ENCODE data around the gene CAMSAP1. TPM values are rescaled to one million over a fixed set of nuclear protein-coding genes. Genes with fewer than 3 reads are reported as not detected.

Gene CAMSAP1
- total RNA-seq, 1 donor from 2014 or later: 31.3 TPM

GRCh38 chr9:135828656-135829055, 78.7 kb downstream of the CAMSAP1 start:
- Histone ChIP-seq H3K4me1 (ENCODE audit: control insufficient read depth in 3 of 3, insufficient read depth in 3 of 3, low read length in 3 of 3) (no peaks in the 10 kb centered on the region), H3K9ac (ENCODE audit: low read depth in 1 of 3, low read length in 3 of 3) (no peak overlapping the region), H3K9me3 (ENCODE audit: control insufficient read depth in 3 of 3, low read length in 3 of 3) (no peaks in the 10 kb centered on the region), H3K36me3 (ENCODE audit: control insufficient read depth in 3 of 3, insufficient read depth in 3 of 3, low read length in 3 of 3) (peaks cover 5 to 13% (median 7%) of the 10 kb centered on the region in 3 donors), H3K4me3 (ENCODE audit: low read length in 3 of 3) (no peak overlapping the region), H3K27ac (ENCODE audit: low read depth, low read length) (no peak overlapping the region), H3K27me3 (ENCODE audit: control insufficient read depth in 3 of 3, insufficient read depth in 3 of 3, low read length in 3 of 3) (no peaks in the 10 kb centered on the region)

GRCh38 chr9:135827866-135828580, 79.3 kb downstream of the CAMSAP1 start:
- no peak overlapping the region for H3K9ac ChIP-seq (ENCODE audit: low read depth in 1 of 3, low read length in 3 of 3)
- no peaks in the 10 kb centered on the region for H3K4me1 ChIP-seq (ENCODE audit: control insufficient read depth in 3 of 3, insufficient read depth in 3 of 3, low read length in 3 of 3)
- H3K27me3 ChIP-seq (ENCODE audit: control insufficient read depth in 3 of 3, insufficient read depth in 3 of 3, low read length in 3 of 3): no peaks in the 10 kb centered on the region
- peaks cover 8 to 18% (median 13%) of the 10 kb centered on the region in 3 donors for H3K36me3 ChIP-seq (ENCODE audit: control insufficient read depth in 3 of 3, insufficient read depth in 3 of 3, low read length in 3 of 3)
- H3K4me3 ChIP-seq (ENCODE audit: low read length in 3 of 3): no peak overlapping the region
- H3K27ac ChIP-seq (ENCODE audit: low read depth, low read length): no peak overlapping the region
- no peaks in the 10 kb centered on the region for H3K9me3 ChIP-seq (ENCODE audit: control insufficient read depth in 3 of 3, low read length in 3 of 3)

GRCh38 chr9:135827301-135827700, 80.0 kb downstream of the CAMSAP1 start:
- no peak overlapping the region for H3K4me3 ChIP-seq (ENCODE audit: low read length in 3 of 3)
- no peaks in the 10 kb centered on the region for H3K4me1 ChIP-seq (ENCODE audit: control insufficient read depth in 3 of 3, insufficient read depth in 3 of 3, low read length in 3 of 3)
- H3K36me3 ChIP-seq (ENCODE audit: control insufficient read depth in 3 of 3, insufficient read depth in 3 of 3, low read length in 3 of 3): peaks cover 12 to 25% (median 20%) of the 10 kb centered on the region in 3 donors
- no peak overlapping the region for H3K9ac ChIP-seq (ENCODE audit: low read depth in 1 of 3, low read length in 3 of 3)
- no peaks in the 10 kb centered on the region for H3K9me3 ChIP-seq (ENCODE audit: control insufficient read depth in 3 of 3, low read length in 3 of 3)
- no peak overlapping the region for H3K27ac ChIP-seq (ENCODE audit: low read depth, low read length)
- H3K27me3 ChIP-seq (ENCODE audit: control insufficient read depth in 3 of 3, insufficient read depth in 3 of 3, low read length in 3 of 3): no peaks in the 10 kb centered on the region

GRCh38 chr9:135826188-135826545, 81.2 kb downstream of the CAMSAP1 start:
- no peak overlapping the region for H3K4me3 ChIP-seq (ENCODE audit: low read length in 3 of 3)
- H3K27me3 ChIP-seq (ENCODE audit: control insufficient read depth in 3 of 3, insufficient read depth in 3 of 3, low read length in 3 of 3): no peaks in the 10 kb centered on the region
- no peak overlapping the region for H3K9ac ChIP-seq (ENCODE audit: low read depth in 1 of 3, low read length in 3 of 3)
- H3K27ac ChIP-seq (ENCODE audit: low read depth, low read length): no peak overlapping the region
- H3K9me3 ChIP-seq (ENCODE audit: control insufficient read depth in 3 of 3, low read length in 3 of 3): no peaks in the 10 kb centered on the region
- no peaks in the 10 kb centered on the region for H3K4me1 ChIP-seq (ENCODE audit: control insufficient read depth in 3 of 3, insufficient read depth in 3 of 3, low read length in 3 of 3)
- peaks cover 23 to 36% (median 32%) of the 10 kb centered on the region in 3 donors for H3K36me3 ChIP-seq (ENCODE audit: control insufficient read depth in 3 of 3, insufficient read depth in 3 of 3, low read length in 3 of 3)

DNA sequence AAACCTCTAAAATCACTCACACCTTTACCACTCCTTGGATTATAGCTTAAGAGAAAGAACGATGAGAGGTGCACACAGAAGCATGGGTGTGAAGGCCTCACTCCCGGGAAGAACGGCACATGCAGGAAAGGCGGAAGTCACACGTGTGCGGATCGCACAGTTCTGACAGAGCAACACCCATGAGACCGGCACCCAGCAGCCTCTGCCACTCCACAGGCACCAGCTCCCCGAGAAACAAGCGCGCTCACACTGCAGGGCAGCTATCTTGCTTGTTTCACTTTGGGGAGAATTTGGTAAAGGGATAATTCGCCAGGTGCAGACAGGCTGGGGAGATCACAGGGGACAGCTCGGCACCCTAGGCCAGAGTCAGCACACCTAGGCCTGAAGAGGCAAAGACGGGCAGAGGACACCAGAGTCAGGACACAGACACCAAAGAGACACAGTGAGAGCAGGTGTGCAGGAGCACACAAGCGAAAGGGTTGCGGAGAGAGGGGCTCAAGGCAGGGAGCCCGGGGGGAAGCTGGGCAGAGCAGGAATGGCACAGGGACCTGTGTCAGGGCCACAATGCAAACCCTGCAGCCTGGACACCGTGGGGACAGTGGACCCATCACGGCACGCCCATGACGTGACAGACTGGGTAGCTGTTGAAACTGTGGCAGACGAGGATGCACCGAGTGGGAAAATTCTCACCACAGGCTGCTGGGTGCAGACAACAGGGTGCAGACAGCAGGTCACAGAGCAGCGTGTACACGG, 81.7 kb downstream of the CAMSAP1 start:
- no peak overlapping the region for H3K4me3 ChIP-seq (ENCODE audit: low read length in 3 of 3)
- no peaks in the 10 kb centered on the region for H3K4me1 ChIP-seq (ENCODE audit: control insufficient read depth in 3 of 3, insufficient read depth in 3 of 3, low read length in 3 of 3)
- no peaks in the 10 kb centered on the region for H3K9me3 ChIP-seq (ENCODE audit: control insufficient read depth in 3 of 3, low read length in 3 of 3)
- H3K9ac ChIP-seq (ENCODE audit: low read depth in 1 of 3, low read length in 3 of 3): no peak overlapping the region
- H3K27me3 ChIP-seq (ENCODE audit: control insufficient read depth in 3 of 3, insufficient read depth in 3 of 3, low read length in 3 of 3): no peaks in the 10 kb centered on the region
- no peak overlapping the region for H3K27ac ChIP-seq (ENCODE audit: low read depth, low read length)
- H3K36me3 ChIP-seq (ENCODE audit: control insufficient read depth in 3 of 3, insufficient read depth in 3 of 3, low read length in 3 of 3): peaks cover 28 to 40% (median 36%) of the 10 kb centered on the region in 3 donors

- H3K9ac ChIP-seq (ENCODE audit: low read depth in 1 of 3, low read length in 3 of 3): no peak overlapping the region
- no peak overlapping the region for H3K4me3 ChIP-seq (ENCODE audit: low read length in 3 of 3)
- no peaks in the 10 kb centered on the region for H3K9me3 ChIP-seq (ENCODE audit: control insufficient read depth in 3 of 3, low read length in 3 of 3)
- H3K27ac ChIP-seq (ENCODE audit: low read depth, low read length): no peak overlapping the region
- peaks cover 48 to 58% (median 52%) of the 10 kb centered on the region in 3 donors for H3K36me3 ChIP-seq (ENCODE audit: control insufficient read depth in 3 of 3, insufficient read depth in 3 of 3, low read length in 3 of 3)
- H3K4me1 ChIP-seq (ENCODE audit: control insufficient read depth in 3 of 3, insufficient read depth in 3 of 3, low read length in 3 of 3): no peaks in the 10 kb centered on the region
- no peaks in the 10 kb centered on the region for H3K27me3 ChIP-seq (ENCODE audit: control insufficient read depth in 3 of 3, insufficient read depth in 3 of 3, low read length in 3 of 3)
These were observed 84.3 kb downstream of the CAMSAP1 start for GRCh38 chr9:135823036-135823435.

DNA sequence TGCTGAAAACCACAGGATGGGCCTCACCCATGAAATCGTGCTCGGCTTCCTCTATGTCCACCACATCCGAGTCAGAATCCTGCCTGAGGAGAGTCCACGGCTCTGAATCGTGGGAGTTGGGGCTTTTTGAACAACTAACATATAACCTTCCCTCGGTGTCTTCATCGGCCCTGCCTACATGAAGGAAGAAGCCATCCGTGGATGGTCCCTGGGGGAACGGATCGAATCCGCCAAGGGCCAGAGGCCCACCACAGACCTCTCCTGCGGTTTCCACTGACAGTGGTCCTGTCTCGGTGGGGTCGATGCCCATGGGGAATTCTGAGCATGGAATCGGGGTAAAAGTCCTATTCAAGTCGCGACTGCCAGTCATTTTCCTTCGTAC, 85.0 kb downstream of the CAMSAP1 start:
- Histone ChIP-seq H3K9ac (ENCODE audit: low read depth in 1 of 3, low read length in 3 of 3) (no peak overlapping the region), H3K4me3 (ENCODE audit: low read length in 3 of 3) (no peak overlapping the region), H3K36me3 (ENCODE audit: control insufficient read depth in 3 of 3, insufficient read depth in 3 of 3, low read length in 3 of 3) (peaks cover 55 to 65% (median 59%) of the 10 kb centered on the region in 3 donors), H3K27me3 (ENCODE audit: control insufficient read depth in 3 of 3, insufficient read depth in 3 of 3, low read length in 3 of 3) (no peaks in the 10 kb centered on the region), H3K9me3 (ENCODE audit: control insufficient read depth in 3 of 3, low read length in 3 of 3) (no peaks in the 10 kb centered on the region), H3K4me1 (ENCODE audit: control insufficient read depth in 3 of 3, insufficient read depth in 3 of 3, low read length in 3 of 3) (no peaks in the 10 kb centered on the region), H3K27ac (ENCODE audit: low read depth, low read length) (no peak overlapping the region)

DNA sequence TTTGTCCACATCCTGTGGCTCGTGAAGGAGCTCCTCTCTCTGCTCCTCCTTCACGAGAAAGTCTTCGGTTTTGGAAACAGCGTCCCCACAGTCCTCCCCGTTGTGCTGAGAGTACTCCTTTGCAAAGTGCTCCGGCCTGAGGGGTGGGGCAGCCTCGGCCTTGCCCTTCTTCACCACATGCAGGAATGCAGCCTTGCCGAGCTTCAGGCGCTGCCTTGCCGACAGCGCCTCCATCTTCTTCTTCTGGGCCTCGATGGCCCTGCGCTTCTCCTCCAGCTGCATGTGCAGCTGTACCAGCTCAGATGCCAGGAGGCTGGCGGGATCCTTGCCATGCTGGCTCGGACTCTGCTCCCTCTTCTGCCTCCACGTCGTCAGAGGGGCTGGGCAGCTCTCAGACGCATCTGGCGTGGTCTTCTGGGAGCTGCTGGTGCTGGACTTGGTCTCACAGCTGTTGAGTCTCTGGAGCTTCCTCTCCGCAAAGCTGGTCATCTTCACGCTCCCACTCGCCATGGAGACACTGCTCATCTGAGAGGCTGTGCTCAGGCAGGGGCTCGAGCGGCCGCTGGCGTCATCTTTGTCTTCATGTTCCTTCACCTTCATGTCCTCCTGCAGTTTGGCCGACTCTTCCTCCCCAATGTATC, 85.5 kb downstream of the CAMSAP1 start:
- no peaks in the 10 kb centered on the region for H3K27me3 ChIP-seq (ENCODE audit: control insufficient read depth in 3 of 3, insufficient read depth in 3 of 3, low read length in 3 of 3)
- H3K27ac ChIP-seq (ENCODE audit: low read depth, low read length): no peak overlapping the region
- H3K4me1 ChIP-seq (ENCODE audit: control insufficient read depth in 3 of 3, insufficient read depth in 3 of 3, low read length in 3 of 3): no peaks in the 10 kb centered on the region
- H3K9ac ChIP-seq (ENCODE audit: low read depth in 1 of 3, low read length in 3 of 3): no peak overlapping the region
- H3K9me3 ChIP-seq (ENCODE audit: control insufficient read depth in 3 of 3, low read length in 3 of 3): no peaks in the 10 kb centered on the region
- peaks cover 60 to 69% (median 64%) of the 10 kb centered on the region in 3 donors for H3K36me3 ChIP-seq (ENCODE audit: control insufficient read depth in 3 of 3, insufficient read depth in 3 of 3, low read length in 3 of 3)
- no peak overlapping the region for H3K4me3 ChIP-seq (ENCODE audit: low read length in 3 of 3)

- no peak overlapping the region for H3K4me3 ChIP-seq (ENCODE audit: low read length in 3 of 3)
- H3K27ac ChIP-seq (ENCODE audit: low read depth, low read length): no peak overlapping the region
- peaks cover 67 to 77% (median 70%) of the 10 kb centered on the region in 3 donors for H3K36me3 ChIP-seq (ENCODE audit: control insufficient read depth in 3 of 3, insufficient read depth in 3 of 3, low read length in 3 of 3)
- no peak overlapping the region for H3K9ac ChIP-seq (ENCODE audit: low read depth in 1 of 3, low read length in 3 of 3)
- H3K27me3 ChIP-seq (ENCODE audit: control insufficient read depth in 3 of 3, insufficient read depth in 3 of 3, low read length in 3 of 3): no peaks in the 10 kb centered on the region
- no peaks in the 10 kb centered on the region for H3K4me1 ChIP-seq (ENCODE audit: control insufficient read depth in 3 of 3, insufficient read depth in 3 of 3, low read length in 3 of 3)
- no peaks in the 10 kb centered on the region for H3K9me3 ChIP-seq (ENCODE audit: control insufficient read depth in 3 of 3, low read length in 3 of 3)
These were observed 86.2 kb downstream of the CAMSAP1 start for GRCh38 chr9:135821116-135821515.

DNA sequence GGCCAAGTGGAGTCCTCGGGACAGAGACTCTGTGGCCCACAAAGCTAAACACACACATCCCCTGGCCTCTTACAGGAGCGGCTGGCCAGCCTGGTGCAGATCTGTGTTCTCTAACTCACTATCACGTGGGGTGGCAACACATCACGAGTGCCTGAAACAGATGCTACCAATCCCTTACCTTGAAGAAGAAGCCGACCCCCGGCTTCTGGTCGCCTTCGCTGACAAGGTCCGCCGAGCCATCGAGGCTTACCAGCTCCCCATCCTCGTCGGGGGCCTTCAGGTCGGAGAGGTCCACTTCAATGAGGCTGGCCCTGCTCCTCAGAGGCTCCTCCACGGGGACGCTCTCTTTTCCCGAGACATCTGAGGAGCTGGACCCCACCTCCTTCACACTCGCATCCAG, 86.7 kb downstream of the CAMSAP1 start:
- no peaks in the 10 kb centered on the region for H3K4me1 ChIP-seq (ENCODE audit: control insufficient read depth in 3 of 3, insufficient read depth in 3 of 3, low read length in 3 of 3)
- peaks cover 70 to 77% (median 72%) of the 10 kb centered on the region in 3 donors for H3K36me3 ChIP-seq (ENCODE audit: control insufficient read depth in 3 of 3, insufficient read depth in 3 of 3, low read length in 3 of 3)
- no peaks in the 10 kb centered on the region for H3K9me3 ChIP-seq (ENCODE audit: control insufficient read depth in 3 of 3, low read length in 3 of 3)
- H3K27ac ChIP-seq (ENCODE audit: low read depth, low read length): no peak overlapping the region
- no peak overlapping the region for H3K9ac ChIP-seq (ENCODE audit: low read depth in 1 of 3, low read length in 3 of 3)
- no peaks in the 10 kb centered on the region for H3K27me3 ChIP-seq (ENCODE audit: control insufficient read depth in 3 of 3, insufficient read depth in 3 of 3, low read length in 3 of 3)
- no peak overlapping the region for H3K4me3 ChIP-seq (ENCODE audit: low read length in 3 of 3)
